ENCODE results near the gene WDR7.

- TF ChIP-seq EP300 (IDR thresholded peaks at IDR 0.05): no peak
- TF ChIP-seq, protein P1, sequence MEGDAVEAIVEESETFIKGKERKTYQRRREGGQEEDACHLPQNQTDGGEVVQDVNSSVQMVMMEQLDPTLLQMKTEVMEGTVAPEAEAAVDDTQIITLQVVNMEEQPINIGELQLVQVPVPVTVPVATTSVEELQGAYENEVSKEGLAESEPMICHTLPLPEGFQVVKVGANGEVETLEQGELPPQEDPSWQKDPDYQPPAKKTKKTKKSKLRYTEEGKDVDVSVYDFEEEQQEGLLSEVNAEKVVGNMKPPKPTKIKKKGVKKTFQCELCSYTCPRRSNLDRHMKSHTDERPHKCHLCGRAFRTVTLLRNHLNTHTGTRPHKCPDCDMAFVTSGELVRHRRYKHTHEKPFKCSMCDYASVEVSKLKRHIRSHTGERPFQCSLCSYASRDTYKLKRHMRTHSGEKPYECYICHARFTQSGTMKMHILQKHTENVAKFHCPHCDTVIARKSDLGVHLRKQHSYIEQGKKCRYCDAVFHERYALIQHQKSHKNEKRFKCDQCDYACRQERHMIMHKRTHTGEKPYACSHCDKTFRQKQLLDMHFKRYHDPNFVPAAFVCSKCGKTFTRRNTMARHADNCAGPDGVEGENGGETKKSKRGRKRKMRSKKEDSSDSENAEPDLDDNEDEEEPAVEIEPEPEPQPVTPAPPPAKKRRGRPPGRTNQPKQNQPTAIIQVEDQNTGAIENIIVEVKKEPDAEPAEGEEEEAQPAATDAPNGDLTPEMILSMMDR (IDR thresholded peaks at IDR 0.05): no peak
- TF ChIP-seq POLR2A (IDR thresholded peaks at IDR 0.05; ENCODE audit: low read depth): no peak
Observed at GRCh38 chr18:57084331-57085271, 433.4 kb downstream of the WDR7 start.
